K562 (cell line): Measurements from ENCODE around the gene PLD3. TPM values are rescaled to one million over a fixed set of nuclear protein-coding genes. Genes with fewer than 3 reads are reported as not detected.
A peak's percentile ranks its signal among the peaks of the same experiment; 100 is the strongest.

Experiments used
- ARNT ChIP-seq, 2 experiments: fragments of 450-650 bp; IDR thresholded peaks; 2 replicates each; pipeline ENCODE4 v1.6.1; 2016; ENCODE audit warnings: mild to moderate bottlenecking in 1 of 2
- FOXK1 ChIP-seq: sonication (generic); formaldehyde crosslinking; IDR thresholded peaks from 2 replicates; pipeline ENCODE4 v1.8.0; 2022; ENCODE audit warnings: missing genetic modification reagents, mild to moderate bottlenecking, borderline replicate concordance
- HMGXB4 ChIP-seq: sonication (generic); formaldehyde crosslinking; IDR thresholded peaks from 2 replicates; pipeline ENCODE4 v1.8.1; 2023; ENCODE audit warnings: mild to moderate bottlenecking, missing genetic modification reagents
- HNRNPK ChIP-seq: fragments of 200-400 bp; formaldehyde crosslinking; IDR thresholded peaks from one replicate; pipeline ENCODE4 v1.6.1; 2018; ENCODE audit warnings: mild to moderate bottlenecking, low read depth, low read length; ENCODE audit not compliant: poor library complexity, severe bottlenecking
- KDM1A ChIP-seq, 2 experiments: fragments of 450-650 bp; IDR thresholded peaks; 2 replicates each; pipeline ENCODE4 v1.6.1; 2016; ENCODE audit warnings: mild to moderate bottlenecking in 2 of 2
- NFE2L1 ChIP-seq: fragments of 450-650 bp; IDR thresholded peaks from 2 replicates; pipeline ENCODE4 v1.6.1; 2016; ENCODE audit warnings: missing genetic modification characterization, low read depth, mild to moderate bottlenecking, missing compliant biosample characterization, moderate library complexity, borderline replicate concordance
- NFIC ChIP-seq: fragments of 450-650 bp; IDR thresholded peaks from 2 replicates; pipeline ENCODE4 v1.6.1; 2017; ENCODE audit warnings: mild to moderate bottlenecking, inconsistent platforms
- NR2C2 ChIP-seq, 2 experiments: fragments of 200-800 bp in 1 of 2; sonication (Bioruptor generic) in 1 of 2; sonication (generic) in 1 of 2; formaldehyde crosslinking in 1 of 2; IDR thresholded peaks; 2 replicates each; pipeline versions ENCODE4 v1.6.1 to v1.8.0; 2016 to 2022; ENCODE audit warnings: mild to moderate bottlenecking in 1 of 2, missing compliant biosample characterization in 1 of 2, missing genetic modification characterization in 1 of 2, missing genetic modification reagents in 1 of 2
- RBM25 ChIP-seq: fragments of 200-400 bp; formaldehyde crosslinking; IDR thresholded peaks from 2 replicates; pipeline ENCODE4 v1.6.1; 2018; ENCODE audit warnings: low read length, low read depth, moderate library complexity; ENCODE audit not compliant: severe bottlenecking
- ZNF184 ChIP-seq: sonication (generic); formaldehyde crosslinking; IDR thresholded peaks from 2 replicates; pipeline ENCODE4 v1.5.0; 2020; ENCODE audit warnings: missing genetic modification reagents
- ZZZ3 ChIP-seq: fragments of 450-650 bp; IDR thresholded peaks from 2 replicates; pipeline ENCODE4 v1.6.1; 2016; ENCODE audit warnings: antibody characterized with exemption, mild to moderate bottlenecking, moderate library complexity
- polyA plus RNA-seq, 8 experiments: library from polyadenylated mRNA; depleted of rRNA in 4 of 8; stranded (reverse) in 5 of 8; unstranded in 3 of 8; fragments of >200 nt; fragmentation: Nextera tagmentation in 2 of 8; fragmentation: Illumina TruSeq in 1 of 8; extraction: Ambion mirVana in 2 of 8; extraction: Trizol in 1 of 8; gene quantifications; 2 replicates each; pipeline versions ENCODE4 v1.2.1 to v1.2.3, GENCODE V29; 2011 to 2014; ENCODE audit warnings: inconsistent platforms in 1 of 8, missing spikeins in 1 of 8
- total RNA-seq, 7 experiments: library from RNA; depleted of rRNA in 6 of 7; stranded (reverse); fragments of >200 nt in 6 of 7; fragmentation: Illumina TruSeq in 2 of 7; extraction: Trizol in 2 of 7; gene quantifications; 2 replicates each; pipeline versions ENCODE4 v1.2.1 to v1.2.3, GENCODE V29; 2011 to 2021; ENCODE audit warnings: low replicate concordance in 1 of 7
- TF ChIP-seq, protein P1 (sequence below): fragments of 450-650 bp; IDR thresholded peaks from 2 replicates; pipeline ENCODE4 v1.6.1; 2018; ENCODE audit warnings: mild to moderate bottlenecking, low read depth; ENCODE audit not compliant: partially characterized antibody
- TF ChIP-seq, protein P2 (sequence below), 2 experiments: fragments of 450-650 bp in 1 of 2; sonication (generic) in 1 of 2; formaldehyde crosslinking; conservative IDR thresholded peaks; 2 replicates each; pipeline versions ENCODE4 v1.4.0 to v1.8.1; 2020 to 2022; ENCODE audit warnings: mild to moderate bottlenecking in 1 of 2, missing genetic modification reagents in 1 of 2
- TF ChIP-seq, protein P3 (sequence below), 2 experiments: fragments of 450-650 bp; formaldehyde crosslinking in 1 of 2; IDR thresholded peaks; 2 replicates each; pipeline versions ENCODE4 v1.4.0 to v1.6.1; 2014 to 2020; ENCODE audit warnings: mild to moderate bottlenecking in 2 of 2, borderline replicate concordance in 1 of 2, low read depth in 1 of 2

Gene PLD3
- total and polyA plus RNA-seq, 9 of the 15 experiments (the other 6 are each of a cell fraction or from before 2014, with no cell fraction given), result 2.3 to 128 (median 72.7) TPM

GRCh38 chr19:40418040-40418439 lies 69.5 kb downstream of the PLD3 start (continued):
- TF ChIP-seq, protein P1, sequence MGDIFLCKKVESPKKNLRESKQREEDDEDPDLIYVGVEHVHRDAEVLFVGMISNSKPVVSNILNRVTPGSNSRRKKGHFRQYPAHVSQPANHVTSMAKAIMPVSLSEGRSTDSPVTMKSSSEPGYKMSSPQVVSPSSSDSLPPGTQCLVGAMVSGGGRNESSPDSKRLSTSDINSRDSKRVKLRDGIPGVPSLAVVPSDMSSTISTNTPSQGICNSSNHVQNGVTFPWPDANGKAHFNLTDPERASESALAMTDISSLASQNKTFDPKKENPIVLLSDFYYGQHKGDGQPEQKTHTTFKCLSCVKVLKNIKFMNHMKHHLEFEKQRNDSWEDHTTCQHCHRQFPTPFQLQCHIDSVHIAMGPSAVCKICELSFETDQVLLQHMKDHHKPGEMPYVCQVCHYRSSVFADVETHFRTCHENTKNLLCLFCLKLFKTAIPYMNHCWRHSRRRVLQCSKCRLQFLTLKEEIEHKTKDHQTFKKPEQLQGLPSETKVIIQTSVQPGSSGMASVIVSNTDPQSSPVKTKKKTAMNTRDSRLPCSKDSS, result peak; percentile 50
- TF ChIP-seq NFE2L1 (no peak), NFIC (0 out of 2 replicates have a peak, but pooled peaks have one; percentile 5), FOXK1 (CRISPR knock-in tag) (no peak), ZNF184 (CRISPR knock-in tag) (no peak), HMGXB4 (no peak), HNRNPK (no peak), RBM25 (peak; percentile 85), ARNT (IDR thresholded peaks at IDR 0.05) (peak in 1 of 2 experiments; percentile 38; a peak in 1 of 4 replicates), NR2C2 (CRISPR knock-in tag; IDR thresholded peaks at IDR 0.05) (no peak), NR2C2 (tag; IDR thresholded peaks at IDR 0.05) (no peak), ZZZ3 (no peak), KDM1A (IDR thresholded peaks at IDR 0.05) (peak; percentile 74 to 78)
- TF ChIP-seq, protein P2, sequence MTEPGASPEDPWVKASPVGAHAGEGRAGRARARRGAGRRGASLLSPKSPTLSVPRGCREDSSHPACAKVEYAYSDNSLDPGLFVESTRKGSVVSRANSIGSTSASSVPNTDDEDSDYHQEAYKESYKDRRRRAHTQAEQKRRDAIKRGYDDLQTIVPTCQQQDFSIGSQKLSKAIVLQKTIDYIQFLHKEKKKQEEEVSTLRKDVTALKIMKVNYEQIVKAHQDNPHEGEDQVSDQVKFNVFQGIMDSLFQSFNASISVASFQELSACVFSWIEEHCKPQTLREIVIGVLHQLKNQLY (CRISPR knock-in tag; conservative IDR thresholded peaks at IDR 0.05), result no peak
- TF ChIP-seq, protein P3, sequence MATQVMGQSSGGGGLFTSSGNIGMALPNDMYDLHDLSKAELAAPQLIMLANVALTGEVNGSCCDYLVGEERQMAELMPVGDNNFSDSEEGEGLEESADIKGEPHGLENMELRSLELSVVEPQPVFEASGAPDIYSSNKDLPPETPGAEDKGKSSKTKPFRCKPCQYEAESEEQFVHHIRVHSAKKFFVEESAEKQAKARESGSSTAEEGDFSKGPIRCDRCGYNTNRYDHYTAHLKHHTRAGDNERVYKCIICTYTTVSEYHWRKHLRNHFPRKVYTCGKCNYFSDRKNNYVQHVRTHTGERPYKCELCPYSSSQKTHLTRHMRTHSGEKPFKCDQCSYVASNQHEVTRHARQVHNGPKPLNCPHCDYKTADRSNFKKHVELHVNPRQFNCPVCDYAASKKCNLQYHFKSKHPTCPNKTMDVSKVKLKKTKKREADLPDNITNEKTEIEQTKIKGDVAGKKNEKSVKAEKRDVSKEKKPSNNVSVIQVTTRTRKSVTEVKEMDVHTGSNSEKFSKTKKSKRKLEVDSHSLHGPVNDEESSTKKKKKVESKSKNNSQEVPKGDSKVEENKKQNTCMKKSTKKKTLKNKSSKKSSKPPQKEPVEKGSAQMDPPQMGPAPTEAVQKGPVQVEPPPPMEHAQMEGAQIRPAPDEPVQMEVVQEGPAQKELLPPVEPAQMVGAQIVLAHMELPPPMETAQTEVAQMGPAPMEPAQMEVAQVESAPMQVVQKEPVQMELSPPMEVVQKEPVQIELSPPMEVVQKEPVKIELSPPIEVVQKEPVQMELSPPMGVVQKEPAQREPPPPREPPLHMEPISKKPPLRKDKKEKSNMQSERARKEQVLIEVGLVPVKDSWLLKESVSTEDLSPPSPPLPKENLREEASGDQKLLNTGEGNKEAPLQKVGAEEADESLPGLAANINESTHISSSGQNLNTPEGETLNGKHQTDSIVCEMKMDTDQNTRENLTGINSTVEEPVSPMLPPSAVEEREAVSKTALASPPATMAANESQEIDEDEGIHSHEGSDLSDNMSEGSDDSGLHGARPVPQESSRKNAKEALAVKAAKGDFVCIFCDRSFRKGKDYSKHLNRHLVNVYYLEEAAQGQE (IDR thresholded peaks at IDR 0.05; ENCODE audit: borderline replicate concordance), result no peak
- TF ChIP-seq, protein P3 (CRISPR knock-in tag; IDR thresholded peaks at IDR 0.05; ENCODE audit: low read depth), result no peak
